SK-N-MC (cell line): ENCODE data around the gene CRYZ.

Source experiments
- DNase-seq: peaks from one replicate; pipeline ENCODE4 v3.0.0-alpha.2; 2011; ENCODE audit warnings: low read depth, low spot score
- H3K27ac ChIP-seq: fragments of 200-600 bp; sonication (generic); 2 replicates; pipeline ENCODE4 v1.5.1; 2016; ENCODE audit warnings: mixed run types
- H3K36me3 ChIP-seq: fragments of 200-600 bp; sonication (generic); 2 replicates; pipeline ENCODE4 v1.6.1; 2017; ENCODE audit warnings: antibody characterized with exemption, low read length, mixed read lengths; ENCODE audit not compliant: insufficient read depth
- H3K4me3 ChIP-seq: fragments of 200-600 bp; sonication (generic); 2 replicates; pipeline ENCODE4 v1.5.1; 2016
- H3K9ac ChIP-seq: fragments of 200-600 bp; sonication (generic); 2 replicates; pipeline ENCODE4 v1.8.0; 2017; ENCODE audit warnings: mixed run types, mixed read lengths; ENCODE audit not compliant: insufficient read length
- H3K9me3 ChIP-seq: fragments of 200-600 bp; sonication (generic); 2 replicates; pipeline ENCODE4 v1.6.1; 2017; ENCODE audit warnings: low read depth, mild to moderate bottlenecking, antibody characterized with exemption, low read length, moderate library complexity, mixed read lengths
- EZH2 ChIP-seq: fragments of 200-600 bp; sonication (generic); IDR thresholded peaks from one replicate; pipeline ENCODE4 v1.6.1; 2017; ENCODE audit warnings: antibody characterized with exemption
- FOXP2 ChIP-seq: optimal IDR thresholded peaks from 2 replicates; pipeline ENCODE3; 2011; ENCODE audit warnings: mild to moderate bottlenecking, moderate library complexity; ENCODE audit not compliant: insufficient read depth; ENCODE audit errors: extremely low read length, control extremely low read depth
- POLR2AphosphoS5 ChIP-seq: IDR thresholded peaks from 2 replicates; pipeline ENCODE4 v1.6.1; 2012; ENCODE audit warnings: mild to moderate bottlenecking, low read depth, low read length, borderline replicate concordance

Gene CRYZ

GRCh38 chr1:74690364-74690696 is 42.5 kb downstream of the CRYZ start:
- no peak for TF ChIP-seq POLR2AphosphoS5
- no peak for TF ChIP-seq FOXP2
- no peak for TF ChIP-seq EZH2
- no peak overlapping the region for H3K4me3 ChIP-seq
- no peak for DNase-seq
- H3K27ac ChIP-seq, result no peak overlapping the region
- no peak overlapping the region for H3K9ac ChIP-seq
- H3K36me3 ChIP-seq, result no peaks in the 10 kb centered on the region
- no peaks in the 10 kb centered on the region for H3K9me3 ChIP-seq

- TF ChIP-seq FOXP2, result no peak
- TF ChIP-seq EZH2, result no peak
- TF ChIP-seq POLR2AphosphoS5, result no peak
- Histone ChIP-seq H3K4me3 (no peak overlapping the region), H3K27ac (no peak overlapping the region), H3K36me3 (no peaks in the 10 kb centered on the region), H3K9ac (no peak overlapping the region), H3K9me3 (no peaks in the 10 kb centered on the region)
- DNase-seq, result peak; percentile 64
Observed at GRCh38 chr1:74689621-74690363, 43.1 kb downstream of the CRYZ start.

- no peak for DNase-seq
- no peak overlapping the region for H3K27ac ChIP-seq
- H3K36me3 ChIP-seq, result no peaks in the 10 kb centered on the region
- H3K9ac ChIP-seq, result no peak overlapping the region
- H3K4me3 ChIP-seq, result no peak overlapping the region
- no peaks in the 10 kb centered on the region for H3K9me3 ChIP-seq
- no peak for TF ChIP-seq EZH2
- no peak for TF ChIP-seq POLR2AphosphoS5
- TF ChIP-seq FOXP2, result no peak
Observed at GRCh38 chr1:74686928-74687327, 45.9 kb downstream of the CRYZ start.

GRCh38 chr1:74684301-74684700 is 48.5 kb downstream of the CRYZ start:
- no peak overlapping the region for H3K4me3 ChIP-seq
- no peak for DNase-seq
- no peak overlapping the region for H3K27ac ChIP-seq
- H3K9me3 ChIP-seq, result no peaks in the 10 kb centered on the region
- H3K36me3 ChIP-seq, result no peaks in the 10 kb centered on the region
- no peak overlapping the region for H3K9ac ChIP-seq
- no peak for TF ChIP-seq EZH2
- no peak for TF ChIP-seq FOXP2
- no peak for TF ChIP-seq POLR2AphosphoS5

- TF ChIP-seq POLR2AphosphoS5 (no peak), EZH2 (no peak), FOXP2 (no peak)
- no peak overlapping the region for H3K27ac ChIP-seq
- no peak overlapping the region for H3K4me3 ChIP-seq
- DNase-seq, result no peak
- H3K9me3 ChIP-seq, result no peaks in the 10 kb centered on the region
- no peak overlapping the region for H3K9ac ChIP-seq
- H3K36me3 ChIP-seq, result no peaks in the 10 kb centered on the region
Observed at GRCh38 chr1:74683656-74684055, 49.2 kb downstream of the CRYZ start.

- Histone ChIP-seq H3K4me3 (no peak overlapping the region), H3K9ac (no peak overlapping the region), H3K36me3 (no peaks in the 10 kb centered on the region), H3K9me3 (no peaks in the 10 kb centered on the region), H3K27ac (no peak overlapping the region)
- no peak for TF ChIP-seq POLR2AphosphoS5
- no peak for DNase-seq
Observed at GRCh38 chr1:74681851-74682250, 51.0 kb downstream of the CRYZ start.

- H3K27ac ChIP-seq, result no peak overlapping the region
- no peak for TF ChIP-seq POLR2AphosphoS5
- no peak for TF ChIP-seq FOXP2
- TF ChIP-seq EZH2, result no peak
- no peaks in the 10 kb centered on the region for H3K9me3 ChIP-seq
- no peak overlapping the region for H3K4me3 ChIP-seq
- H3K9ac ChIP-seq, result no peak overlapping the region
- DNase-seq, result no peak
- no peaks in the 10 kb centered on the region for H3K36me3 ChIP-seq
Observed at GRCh38 chr1:74681449-74681848, 51.4 kb downstream of the CRYZ start.

- no peak overlapping the region for H3K4me3 ChIP-seq
- H3K9ac ChIP-seq, result no peak overlapping the region
- no peak overlapping the region for H3K27ac ChIP-seq
- no peaks in the 10 kb centered on the region for H3K36me3 ChIP-seq
- DNase-seq, result no peak
- no peak for TF ChIP-seq EZH2
- no peaks in the 10 kb centered on the region for H3K9me3 ChIP-seq
Observed at GRCh38 chr1:74681001-74681400, 51.8 kb downstream of the CRYZ start.

GRCh38 chr1:74679811-74680210 is 53.0 kb downstream of the CRYZ start:
- Histone ChIP-seq H3K36me3 (no peaks in the 10 kb centered on the region), H3K27ac (no peak overlapping the region), H3K4me3 (no peak overlapping the region), H3K9ac (no peak overlapping the region), H3K9me3 (no peaks in the 10 kb centered on the region)
- DNase-seq, result no peak
- TF ChIP-seq POLR2AphosphoS5, result no peak
- no peak for TF ChIP-seq FOXP2
- TF ChIP-seq EZH2, result no peak
